Mesodermal cell (in vitro differentiated cells): ENCODE results near the gene COX7A2L.
A peak's percentile ranks its signal among the peaks of the same experiment; 100 is the strongest.

Experiments
- H3K27ac ChIP-seq: 2 replicates; pipeline ENCODE4 v1.7.0; 2013; ENCODE audit warnings: mild to moderate bottlenecking, low read depth, low read length, moderate library complexity; ENCODE audit not compliant: severe bottlenecking
- H3K36me3 ChIP-seq: 2 replicates; pipeline ENCODE4 v1.7.1; 2013; ENCODE audit warnings: mild to moderate bottlenecking, low read length, moderate library complexity; ENCODE audit not compliant: control insufficient read depth, insufficient read depth
- H3K4me1 ChIP-seq: one replicate; pipeline ENCODE4 v1.7.1; 2013; ENCODE audit warnings: mild to moderate bottlenecking, low read length; ENCODE audit not compliant: insufficient read depth, control insufficient read depth, poor library complexity, severe bottlenecking
- H3K4me3 ChIP-seq: 2 replicates; pipeline ENCODE4 v1.7.0; 2013; ENCODE audit warnings: low read length, control low read depth, mild to moderate bottlenecking; ENCODE audit not compliant: insufficient read depth, poor library complexity, severe bottlenecking; ENCODE audit errors: extremely low read depth
- H3K9me3 ChIP-seq: 2 replicates; pipeline ENCODE4 v1.7.1; 2013; ENCODE audit warnings: mild to moderate bottlenecking, low read length, moderate library complexity; ENCODE audit not compliant: control insufficient read depth
- WGBS, 2 experiments: methylation state at CpG; one replicate each; pipeline ENCODE4 v1.1.5; 2013; ENCODE audit warnings: missing lambda C conversion rate in 2 of 2; ENCODE audit not compliant: insufficient coverage in 2 of 2; 5-methylcytosine and 5-hydroxymethylcytosine counted together

COX7A2L gene

DNA sequence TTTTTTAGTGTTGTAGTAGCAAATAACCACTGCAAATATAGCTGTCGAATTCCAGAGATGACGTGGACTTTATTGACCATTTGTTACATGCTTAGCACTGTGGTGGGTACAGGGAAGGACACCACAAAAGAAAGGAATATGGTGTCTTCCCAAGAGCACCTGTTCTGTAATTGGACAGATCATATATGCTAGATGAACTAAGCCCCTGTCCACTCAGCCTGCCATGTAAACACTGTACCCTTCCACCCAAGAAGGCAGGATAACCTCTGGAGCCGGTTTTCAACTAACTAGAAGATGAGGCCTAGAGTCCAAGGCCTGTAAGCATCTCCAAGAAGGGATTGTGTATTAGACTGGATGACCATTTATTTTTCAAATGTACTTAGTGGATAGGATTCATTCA lies 44.1 kb downstream of the COX7A2L start:
- Histone ChIP-seq H3K27ac (no peak overlapping the region), H3K4me3 (no peak overlapping the region), H3K4me1 (peaks cover 4% of the 10 kb centered on the region), H3K36me3 (peaks cover 78% of the 10 kb centered on the region), H3K9me3 (no peaks in the 10 kb centered on the region)
- 100% methylated on average over 2 of the region's 3 CpGs for WGBS, 2 experiments

DNA sequence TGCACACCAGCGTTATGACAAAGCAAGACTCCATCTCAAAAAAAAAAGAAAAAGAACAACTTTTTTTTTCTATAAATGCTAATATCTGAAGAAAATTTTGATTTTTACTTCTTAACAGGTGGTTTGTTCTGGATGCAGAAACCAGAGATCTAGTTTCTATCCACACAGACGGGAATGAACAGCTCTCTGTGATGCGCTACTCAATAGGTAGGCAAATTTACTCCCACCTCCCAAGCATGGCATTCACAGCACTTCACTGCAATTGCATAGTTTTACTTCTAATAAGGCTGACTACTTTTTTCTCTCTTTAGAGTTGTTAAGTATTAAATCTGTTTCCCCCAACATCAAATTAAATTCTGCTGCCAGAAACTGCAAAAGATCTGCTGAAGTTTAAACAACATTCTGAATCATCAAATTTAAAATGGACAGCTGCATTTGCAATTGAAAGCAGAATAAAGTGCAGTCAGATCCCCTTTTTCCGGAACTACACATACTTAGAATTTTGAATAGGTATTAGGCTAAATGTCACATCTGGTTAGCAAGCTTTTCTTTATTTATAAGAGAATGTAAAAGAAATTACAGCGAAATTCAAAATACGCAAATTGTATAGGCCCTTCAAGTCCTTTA lies 45.1 kb downstream of the COX7A2L start:
- H3K9me3 ChIP-seq = no peaks in the 10 kb centered on the region
- H3K4me3 ChIP-seq = no peak overlapping the region
- H3K36me3 ChIP-seq = peaks cover 82% of the 10 kb centered on the region
- no peak overlapping the region for H3K27ac ChIP-seq
- 96 to 100% methylated on average over 2 of the region's 6 CpGs for WGBS, 2 experiments
- peaks cover 4% of the 10 kb centered on the region for H3K4me1 ChIP-seq

DNA sequence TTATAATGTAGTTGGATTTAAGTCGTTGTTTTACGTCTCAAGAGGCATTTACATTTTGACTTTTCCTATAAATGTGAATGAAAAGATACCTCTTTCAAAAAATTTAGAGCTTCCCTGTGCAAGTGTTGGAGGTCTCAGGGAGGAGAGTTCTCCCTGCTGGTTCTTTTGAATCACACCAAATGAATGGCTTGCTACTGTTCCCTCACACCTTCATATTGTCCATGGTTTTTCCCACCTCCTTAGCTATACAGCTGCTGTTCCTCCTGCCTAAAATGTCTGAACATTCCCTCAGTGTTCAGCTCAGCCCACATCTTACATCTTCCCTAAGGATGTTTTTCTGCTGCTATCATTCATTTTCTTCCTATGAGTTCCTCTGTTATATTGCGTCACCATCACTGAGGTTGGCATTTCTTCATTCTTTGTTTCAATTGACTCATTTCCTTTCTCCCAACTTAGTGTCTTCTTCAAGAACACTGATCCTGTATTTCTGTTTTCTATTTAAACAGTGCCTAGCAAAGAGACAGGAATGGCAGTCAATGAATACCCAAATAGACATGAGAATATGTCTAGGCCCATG lies 46.0 kb downstream of the COX7A2L start:
- WGBS, 2 experiments = 86 to 88% methylated on average over 1 of the region's 3 CpGs
- H3K9me3 ChIP-seq = no peaks in the 10 kb centered on the region
- peaks cover 4% of the 10 kb centered on the region for H3K4me1 ChIP-seq
- no peak overlapping the region for H3K4me3 ChIP-seq
- peaks cover 78% of the 10 kb centered on the region for H3K36me3 ChIP-seq
- peak overlapping the region; percentile 16 for H3K27ac ChIP-seq

DNA sequence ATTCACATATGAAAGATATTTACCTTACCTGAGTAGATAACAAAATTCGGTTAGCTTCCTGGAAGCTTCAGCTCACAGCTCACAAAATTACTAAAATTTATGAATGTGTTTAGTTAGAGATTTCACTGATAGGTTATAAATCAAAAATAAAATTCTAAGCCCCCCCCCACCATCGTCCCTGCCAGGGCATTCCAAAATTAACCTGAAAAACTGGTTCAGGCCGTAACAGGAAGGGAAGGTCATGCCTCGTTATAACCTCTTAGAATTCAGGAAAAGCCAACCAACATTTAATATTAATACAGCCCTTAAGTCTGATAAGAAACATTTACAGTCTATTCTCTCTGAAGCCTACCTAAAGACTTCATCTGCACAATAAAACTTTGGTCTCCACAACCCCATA lies 48.9 kb downstream of the COX7A2L start:
- H3K4me1 ChIP-seq = peaks cover 4% of the 10 kb centered on the region
- WGBS, 2 experiments = 88 to 92% methylated on average over 1 to 3 of the region's 4 CpGs
- H3K36me3 ChIP-seq = peaks cover 73% of the 10 kb centered on the region
- no peaks in the 10 kb centered on the region for H3K9me3 ChIP-seq
- no peak overlapping the region for H3K4me3 ChIP-seq
- H3K27ac ChIP-seq = no peak overlapping the region

DNA sequence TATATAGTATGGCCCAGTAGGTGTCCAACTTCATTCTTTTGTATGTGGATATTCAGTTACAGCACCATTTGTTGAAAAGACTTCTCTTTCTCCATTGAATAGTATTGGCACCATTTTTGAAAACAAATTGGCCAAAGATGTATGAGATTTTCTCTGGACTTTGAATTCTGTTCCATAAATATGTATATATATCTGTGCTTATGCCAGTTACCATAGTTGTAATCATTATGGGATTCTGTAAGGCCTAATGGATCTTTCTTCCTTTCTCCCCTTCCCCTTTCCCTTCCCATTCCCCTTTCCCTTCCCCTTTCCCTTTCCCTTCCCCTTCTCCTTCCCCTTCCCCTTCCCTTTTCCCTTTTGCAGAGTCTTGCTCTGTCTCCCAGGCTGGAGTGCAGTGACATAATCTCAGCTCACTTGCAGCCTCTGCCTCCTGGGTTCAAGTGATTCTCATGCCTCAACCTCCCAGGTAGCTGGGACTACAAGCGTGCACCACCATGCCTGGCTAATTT lies 51.0 kb downstream of the COX7A2L start:
- Histone ChIP-seq H3K9me3 (no peaks in the 10 kb centered on the region), H3K4me3 (no peak overlapping the region), H3K27ac (no peak overlapping the region), H3K36me3 (peaks cover 70% of the 10 kb centered on the region), H3K4me1 (peaks cover 4% of the 10 kb centered on the region)
- WGBS, 2 experiments = 100% methylated on average over 1 of the region's 1 CpG

DNA sequence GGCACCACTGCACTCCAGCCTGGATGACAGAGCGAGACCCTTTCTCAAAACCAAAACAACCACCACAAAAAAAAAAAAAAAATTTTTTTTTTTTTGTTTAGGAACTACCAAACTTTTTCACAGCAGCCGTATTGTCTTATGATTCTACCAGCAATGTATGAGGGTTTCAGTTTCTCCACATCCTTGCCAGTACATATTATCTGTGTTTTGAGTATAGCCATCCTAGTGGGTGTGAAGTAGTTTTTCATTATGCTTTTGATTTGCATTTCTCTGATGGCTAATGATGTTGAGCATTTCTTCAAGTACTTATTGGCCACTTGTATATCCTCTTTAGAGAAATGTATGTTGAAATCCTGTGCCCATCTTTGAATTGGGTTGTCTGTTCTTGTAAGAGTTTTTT lies 51.7 kb downstream of the COX7A2L start:
- Histone ChIP-seq H3K4me3 (no peak overlapping the region), H3K9me3 (no peaks in the 10 kb centered on the region), H3K27ac (no peak overlapping the region), H3K4me1 (peaks cover under 1% of the 10 kb centered on the region), H3K36me3 (peaks cover 71% of the 10 kb centered on the region)
- WGBS, 2 experiments = no CpG with 5 or more reads among the region's 2 CpGs

DNA sequence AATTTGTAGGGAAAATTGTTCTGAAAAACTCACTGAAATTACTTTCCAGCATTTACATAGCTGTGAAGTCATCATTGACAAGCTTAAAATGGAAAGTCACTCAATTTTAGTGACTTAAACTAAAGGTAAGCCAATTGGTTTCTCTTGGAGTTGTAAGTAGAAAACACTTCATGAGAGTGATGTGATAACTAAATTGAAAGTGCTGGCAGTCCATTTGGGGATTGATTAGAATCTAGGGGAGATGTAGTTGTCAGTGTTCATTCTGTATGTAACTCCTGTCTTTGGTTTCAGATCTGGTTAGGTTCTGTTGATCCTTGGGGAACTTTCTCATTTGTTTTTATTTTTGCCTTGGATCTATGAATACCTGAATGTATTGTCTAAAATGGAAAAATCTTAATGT lies 53.8 kb downstream of the COX7A2L start:
- H3K4me1 ChIP-seq = no peaks in the 10 kb centered on the region
- H3K9me3 ChIP-seq = no peaks in the 10 kb centered on the region
- no peak overlapping the region for H3K4me3 ChIP-seq
- H3K27ac ChIP-seq = no peak overlapping the region
- H3K36me3 ChIP-seq = peaks cover 83% of the 10 kb centered on the region

DNA sequence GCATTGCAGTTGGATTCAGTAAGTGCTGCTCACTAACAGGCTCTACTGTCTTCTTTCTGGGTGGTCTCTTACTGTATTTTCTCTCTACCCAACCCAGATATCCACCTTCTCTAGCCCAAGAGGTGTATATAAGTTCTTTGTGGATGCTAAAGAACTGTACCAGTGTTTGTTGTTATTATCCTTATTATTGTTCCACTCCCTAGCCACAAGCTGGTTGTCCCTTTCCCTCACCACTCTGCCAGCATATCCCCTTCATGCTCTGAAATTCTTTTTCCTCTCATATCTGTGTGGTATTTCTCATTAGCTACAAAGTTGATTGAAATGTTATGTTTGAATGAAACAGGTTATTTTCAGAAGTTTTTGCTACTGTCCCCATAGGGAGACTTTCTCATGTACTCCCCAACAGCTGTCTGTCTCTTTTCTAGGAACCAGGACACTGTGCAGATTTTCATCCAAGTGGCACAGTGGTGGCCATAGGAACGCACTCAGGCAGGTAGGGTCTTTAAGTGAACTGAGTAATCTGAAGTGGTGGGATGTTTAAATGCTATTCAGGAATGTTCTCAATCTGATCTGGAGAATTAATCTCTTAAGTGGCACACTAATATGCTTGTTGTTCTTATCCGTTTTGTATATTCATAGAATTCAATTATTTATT lies 56.8 kb downstream of the COX7A2L start:
- WGBS, 2 experiments = 86 to 94% methylated on average over 1 of the region's 2 CpGs
- Histone ChIP-seq H3K36me3 (peaks cover 74% of the 10 kb centered on the region), H3K4me1 (no peaks in the 10 kb centered on the region), H3K9me3 (no peaks in the 10 kb centered on the region), H3K4me3 (no peak overlapping the region), H3K27ac (no peak overlapping the region)

DNA sequence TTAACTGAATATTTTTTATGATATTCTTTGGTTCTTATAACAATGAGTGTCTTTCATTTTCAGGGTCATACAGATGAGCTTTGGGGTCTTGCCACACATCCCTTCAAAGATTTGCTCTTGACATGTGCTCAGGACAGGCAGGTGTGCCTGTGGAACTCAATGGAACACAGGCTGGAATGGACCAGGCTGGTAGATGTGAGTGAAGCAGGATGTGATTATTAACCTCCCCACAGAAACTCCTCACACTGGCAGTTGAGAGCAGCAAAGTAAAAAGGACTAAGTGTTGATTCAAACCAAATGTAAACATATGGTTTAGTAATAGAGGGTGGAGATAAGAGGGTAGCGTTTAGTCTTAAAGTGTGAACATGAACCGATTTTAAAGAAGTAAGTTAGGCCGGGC lies 57.8 kb downstream of the COX7A2L start:
- H3K4me3 ChIP-seq = no peak overlapping the region
- no peaks in the 10 kb centered on the region for H3K4me1 ChIP-seq
- H3K27ac ChIP-seq = no peak overlapping the region
- no peaks in the 10 kb centered on the region for H3K9me3 ChIP-seq
- WGBS, 2 experiments = 92 to 93% methylated on average over 3 of the region's 3 CpGs
- peaks cover 71% of the 10 kb centered on the region for H3K36me3 ChIP-seq

DNA sequence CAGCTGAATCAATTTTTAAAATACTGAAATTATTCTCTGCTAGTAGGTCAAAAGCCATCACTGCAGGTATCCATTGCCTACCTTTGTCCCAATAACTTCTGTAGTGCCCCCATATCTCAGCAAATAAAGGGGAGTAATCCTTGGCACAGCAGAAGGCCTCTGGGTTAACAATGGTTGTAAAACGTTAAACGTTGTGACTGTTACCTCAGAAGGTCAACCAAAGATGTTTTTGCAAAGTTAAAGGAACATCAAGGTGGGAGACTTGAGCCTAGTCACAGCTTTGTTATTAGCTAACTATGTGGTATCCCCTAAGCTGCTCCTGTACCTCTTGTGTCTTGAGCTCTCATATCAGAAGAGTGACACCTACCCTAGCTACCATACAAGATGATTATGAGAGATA lies 60.5 kb downstream of the COX7A2L start:
- Histone ChIP-seq H3K36me3 (peaks cover 69% of the 10 kb centered on the region), H3K9me3 (no peaks in the 10 kb centered on the region), H3K4me1 (peaks cover 6% of the 10 kb centered on the region), H3K4me3 (no peak overlapping the region), H3K27ac (no peak overlapping the region)
- 83 to 100% methylated on average over 2 of the region's 2 CpGs for WGBS, 2 experiments
